ENCODE results near the gene SH3GL2. TPM values are rescaled to one million over a fixed set of nuclear protein-coding genes. Genes with fewer than 3 reads are reported as not detected.

SH3GL2 gene
- total and polyA plus RNA-seq, 4 donors = 0.06 to 0.08 TPM; not detected in 2

GRCh38 chr9:17630531-17630949, 51.7 kb downstream of the SH3GL2 start:
- Histone ChIP-seq H3K4me1 (ENCODE audit: control insufficient read depth in 4 of 4, insufficient read depth in 4 of 4, low read length in 3 of 4) (peaks cover 2 to 21% (median 20%) of the 10 kb centered on the region in 4 donors), H3K27ac (ENCODE audit: low read depth in 1 of 2, low read length in 2 of 2) (no peak overlapping the region), H3K9me3 (ENCODE audit: control insufficient read depth in 4 of 4, low read length in 3 of 4) (no peaks in the 10 kb centered on the region), H3K36me3 (ENCODE audit: control insufficient read depth in 4 of 4, insufficient read depth in 3 of 4, low read depth in 1 of 4, low read length in 3 of 4) (no peaks in the 10 kb centered on the region), H3K4me3 (ENCODE audit: low read depth in 1 of 3, low read length in 3 of 3) (no peak overlapping the region), H3K9ac (ENCODE audit: low read depth in 1 of 2, low read length in 2 of 2) (no peak overlapping the region), H3K27me3 (ENCODE audit: control insufficient read depth in 4 of 4, insufficient read depth in 4 of 4, low read length in 3 of 4) (no peaks in the 10 kb centered on the region)
- TF ChIP-seq ATF3 (IDR thresholded peaks at IDR 0.05) (no peak), ZBTB33 (IDR thresholded peaks at IDR 0.05) (no peak), HNF4G (IDR thresholded peaks at IDR 0.05) (no peak), RAD21 (IDR thresholded peaks at IDR 0.05) (no peak), REST (IDR thresholded peaks at IDR 0.05) (no peak), FOXA2 (IDR thresholded peaks at IDR 0.05) (no peak), FOXA1 (IDR thresholded peaks at IDR 0.05) (no peak), CTCF (IDR thresholded peaks at IDR 0.05; ENCODE audit: low read depth, low read length, missing input control) (no peak), HNF4A (conservative IDR thresholded peaks at IDR 0.05) (no peak)
- 88% methylated on average over 2 of the region's 2 CpGs for WGBS
- DNase-seq (ENCODE audit: low spot score) = no peak

GRCh38 chr9:17631396-17631795, 52.5 kb downstream of the SH3GL2 start:
- Histone ChIP-seq H3K27me3 (ENCODE audit: control insufficient read depth in 4 of 4, insufficient read depth in 4 of 4, low read length in 3 of 4) (no peaks in the 10 kb centered on the region), H3K9ac (ENCODE audit: low read depth in 1 of 2, low read length in 2 of 2) (no peak overlapping the region)
- TF ChIP-seq NR2F2 (IDR thresholded peaks at IDR 0.05) (no peak), YY1 (IDR thresholded peaks at IDR 0.05) (no peak), HNF4G (IDR thresholded peaks at IDR 0.05) (no peak), REST (IDR thresholded peaks at IDR 0.05) (no peak), RAD21 (IDR thresholded peaks at IDR 0.05) (no peak), RXRA (IDR thresholded peaks at IDR 0.05) (no peak), EGR1 (IDR thresholded peaks at IDR 0.05; ENCODE audit: low read depth in 2 of 2) (no peak), ZBTB33 (IDR thresholded peaks at IDR 0.05) (no peak), MAX (IDR thresholded peaks at IDR 0.05) (no peak), HNF4A (conservative IDR thresholded peaks at IDR 0.05) (no peak), ATF3 (IDR thresholded peaks at IDR 0.05) (no peak), GABPA (IDR thresholded peaks at IDR 0.05 in 1 of 2, conservative IDR thresholded peaks at IDR 0.05 in 1 of 2) (no peak), FOXA2 (IDR thresholded peaks at IDR 0.05) (no peak), TAF1 (conservative IDR thresholded peaks at IDR 0.05) (no peak), SP1 (IDR thresholded peaks at IDR 0.05) (no peak)

More at GRCh38 chr9:17631396-17631795, 52.5 kb downstream of the SH3GL2 start:
- no peaks in the 10 kb centered on the region for H3K9me3 ChIP-seq (ENCODE audit: control insufficient read depth in 4 of 4, low read length in 3 of 4)
- H3K36me3 ChIP-seq (ENCODE audit: control insufficient read depth in 4 of 4, insufficient read depth in 3 of 4, low read depth in 1 of 4, low read length in 3 of 4) = no peaks in the 10 kb centered on the region
- H3K27ac ChIP-seq (ENCODE audit: low read depth in 1 of 2, low read length in 2 of 2) = no peak overlapping the region
- no peak for DNase-seq (ENCODE audit: low spot score)
- peaks cover 2 to 21% (median 20%) of the 10 kb centered on the region in 4 donors for H3K4me1 ChIP-seq (ENCODE audit: control insufficient read depth in 4 of 4, insufficient read depth in 4 of 4, low read length in 3 of 4)
- H3K4me3 ChIP-seq (ENCODE audit: low read depth in 1 of 3, low read length in 3 of 3) = no peak overlapping the region

Data from liver (tissue), 9 donors.